ENCODE results near the gene SFT2D3. TPM values are rescaled to one million over a fixed set of nuclear protein-coding genes. Genes with fewer than 3 reads are reported as not detected.

Gene SFT2D3
- total RNA-seq, 1 experiment from 2014 or later, result 12.2 TPM

DNA sequence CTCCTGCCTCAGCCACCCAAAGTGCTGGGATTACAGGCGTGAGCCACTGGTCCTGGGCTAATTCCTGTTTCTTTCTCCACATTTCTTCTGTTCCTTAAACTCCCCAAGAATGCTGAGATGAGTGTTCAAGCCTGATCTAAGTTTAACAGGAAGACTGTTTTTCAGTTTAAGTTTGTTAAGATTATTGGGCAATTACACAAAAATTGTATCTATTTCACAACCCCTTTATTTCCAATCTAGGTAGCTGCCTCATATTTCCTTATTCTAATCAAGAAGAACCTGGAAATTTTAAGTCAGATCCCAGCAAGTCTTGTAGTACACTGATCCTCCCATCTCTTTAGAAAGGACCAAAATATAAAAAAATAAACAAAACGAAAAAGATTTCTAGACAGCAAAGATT, 11.7 kb downstream of the SFT2D3 start:
- TF ChIP-seq, protein P1, sequence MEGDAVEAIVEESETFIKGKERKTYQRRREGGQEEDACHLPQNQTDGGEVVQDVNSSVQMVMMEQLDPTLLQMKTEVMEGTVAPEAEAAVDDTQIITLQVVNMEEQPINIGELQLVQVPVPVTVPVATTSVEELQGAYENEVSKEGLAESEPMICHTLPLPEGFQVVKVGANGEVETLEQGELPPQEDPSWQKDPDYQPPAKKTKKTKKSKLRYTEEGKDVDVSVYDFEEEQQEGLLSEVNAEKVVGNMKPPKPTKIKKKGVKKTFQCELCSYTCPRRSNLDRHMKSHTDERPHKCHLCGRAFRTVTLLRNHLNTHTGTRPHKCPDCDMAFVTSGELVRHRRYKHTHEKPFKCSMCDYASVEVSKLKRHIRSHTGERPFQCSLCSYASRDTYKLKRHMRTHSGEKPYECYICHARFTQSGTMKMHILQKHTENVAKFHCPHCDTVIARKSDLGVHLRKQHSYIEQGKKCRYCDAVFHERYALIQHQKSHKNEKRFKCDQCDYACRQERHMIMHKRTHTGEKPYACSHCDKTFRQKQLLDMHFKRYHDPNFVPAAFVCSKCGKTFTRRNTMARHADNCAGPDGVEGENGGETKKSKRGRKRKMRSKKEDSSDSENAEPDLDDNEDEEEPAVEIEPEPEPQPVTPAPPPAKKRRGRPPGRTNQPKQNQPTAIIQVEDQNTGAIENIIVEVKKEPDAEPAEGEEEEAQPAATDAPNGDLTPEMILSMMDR (IDR thresholded peaks at IDR 0.05; ENCODE audit: insufficient read depth in 1 of 2, low read depth in 1 of 2, low read length in 1 of 2, severe bottlenecking in 1 of 2, unreplicated experiment in 1 of 2), result no peak
- Mint-ChIP-seq H3K4me3 (ENCODE audit: unreplicated experiment) (no peak overlapping the region), H3K9me3 (ENCODE audit: unreplicated experiment) (no peaks in the 10 kb centered on the region), H3K27me3 (ENCODE audit: insufficient read depth, unreplicated experiment) (no peaks in the 10 kb centered on the region), H3K4me1 (ENCODE audit: low read depth, unreplicated experiment) (no peaks in the 10 kb centered on the region), H3K36me3 (ENCODE audit: insufficient read depth, unreplicated experiment) (peaks cover 60% of the 10 kb centered on the region), H3K27ac (ENCODE audit: unreplicated experiment) (no peak overlapping the region)
- H3K4me1 ChIP-seq, result no peaks in the 10 kb centered on the region
- no peak for DNase-seq
- POLR2A ChIA-PET, result no interaction called here
- H3K9me3 ChIP-seq, result no peaks in the 10 kb centered on the region
- CTCF ChIA-PET, result no interaction called here
- H3K4me3 ChIP-seq (ENCODE audit: low read depth, low read length), result no peak overlapping the region
- BruUV-seq (replicated peaks), result no TSS peak
- no peaks in the 10 kb centered on the region for H3K27me3 ChIP-seq (replicated peaks; ENCODE audit: control insufficient read depth, insufficient read depth, low read length)
- intact Hi-C loops (cut with micrococcal nuclease; ENCODE audit: unreplicated experiment), result no loop called here
- H3K36me3 ChIP-seq (ENCODE audit: control insufficient read depth, insufficient read depth, low read length), result peaks cover 10% of the 10 kb centered on the region

DNA sequence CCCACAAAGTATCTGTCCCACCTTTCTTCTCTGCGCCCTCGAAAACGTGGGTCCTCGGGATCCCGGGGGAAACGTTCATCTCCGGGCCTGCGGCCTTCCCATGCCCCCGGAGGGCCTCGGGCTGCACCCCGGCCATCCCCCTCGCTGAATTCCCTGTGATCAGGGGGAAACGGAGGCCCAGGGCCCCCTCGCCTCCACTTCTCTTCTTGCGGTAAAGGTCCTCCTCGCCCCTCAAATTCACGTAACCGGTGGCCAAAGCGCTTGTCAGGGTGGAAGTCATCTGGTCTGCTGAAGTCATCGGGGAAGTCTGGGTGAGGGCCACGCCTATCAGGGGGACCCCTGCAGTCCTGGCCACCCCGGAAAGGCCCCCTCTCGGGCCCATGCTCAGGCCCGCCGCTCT, 12.3 kb downstream of the SFT2D3 start:
- POLR2A ChIA-PET, result no interaction called here
- no peak overlapping the region for H3K4me3 ChIP-seq (ENCODE audit: low read depth, low read length)
- H3K9me3 Mint-ChIP-seq (ENCODE audit: unreplicated experiment), result no peaks in the 10 kb centered on the region
- intact Hi-C loops (cut with micrococcal nuclease; ENCODE audit: unreplicated experiment), result no loop called here
- no peaks in the 10 kb centered on the region for H3K4me1 ChIP-seq
- no peak overlapping the region for H3K4me3 Mint-ChIP-seq (ENCODE audit: unreplicated experiment)
- no peak overlapping the region for H3K27ac Mint-ChIP-seq (ENCODE audit: unreplicated experiment)
- peaks cover 62% of the 10 kb centered on the region for H3K36me3 Mint-ChIP-seq (ENCODE audit: insufficient read depth, unreplicated experiment)
- H3K9me3 ChIP-seq, result no peaks in the 10 kb centered on the region
- H3K4me1 Mint-ChIP-seq (ENCODE audit: low read depth, unreplicated experiment), result no peaks in the 10 kb centered on the region
- TF ChIP-seq, protein P1 (IDR thresholded peaks at IDR 0.05; ENCODE audit: insufficient read depth in 1 of 2, low read depth in 1 of 2, low read length in 1 of 2, severe bottlenecking in 1 of 2, unreplicated experiment in 1 of 2), result no peak
- H3K36me3 ChIP-seq (ENCODE audit: control insufficient read depth, insufficient read depth, low read length), result peaks cover 6% of the 10 kb centered on the region
- no peak for DNase-seq
- no peaks in the 10 kb centered on the region for H3K27me3 Mint-ChIP-seq (ENCODE audit: insufficient read depth, unreplicated experiment)
- CTCF ChIA-PET, result no interaction called here
- no peaks in the 10 kb centered on the region for H3K27me3 ChIP-seq (replicated peaks; ENCODE audit: control insufficient read depth, insufficient read depth, low read length)
- BruUV-seq (replicated peaks), result no TSS peak

DNA sequence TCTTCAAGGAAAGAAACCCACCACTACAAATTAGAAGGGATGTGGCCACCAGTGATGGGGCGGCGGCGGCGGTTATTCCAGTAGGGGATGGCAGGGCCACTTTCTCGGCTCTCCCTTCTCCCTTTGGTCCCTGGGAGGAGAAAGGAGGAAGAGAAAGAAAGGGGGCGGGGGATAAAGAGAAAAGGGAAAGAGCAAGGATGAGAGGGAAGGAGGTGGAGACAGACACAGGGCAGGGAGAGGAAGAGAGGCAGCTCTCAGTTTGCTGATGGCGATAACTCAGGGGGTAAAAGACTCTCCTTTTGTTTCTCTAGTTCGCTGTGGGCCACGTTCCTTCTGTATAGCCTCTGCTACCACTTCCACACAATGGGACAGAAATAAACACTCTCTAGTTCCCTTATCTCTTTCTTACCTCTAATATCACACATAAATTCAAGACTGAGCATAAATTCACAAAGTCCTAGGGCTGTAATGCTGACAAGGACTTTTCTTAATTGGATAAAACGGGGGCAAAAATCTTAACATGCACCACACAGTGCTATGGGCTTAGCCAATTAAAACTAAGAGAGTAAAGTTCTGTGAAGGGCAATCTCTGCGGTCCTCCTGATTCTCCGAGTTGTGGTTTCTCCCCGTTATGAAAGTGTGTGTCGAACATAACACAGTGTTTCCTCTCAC, 14.6 kb downstream of the SFT2D3 start:
- BruUV-seq (replicated peaks), result no TSS peak
- no peaks in the 10 kb centered on the region for H3K27me3 Mint-ChIP-seq (ENCODE audit: insufficient read depth, unreplicated experiment)
- H3K27ac Mint-ChIP-seq (ENCODE audit: unreplicated experiment), result no peak overlapping the region

More for the DNA sequence above, 14.6 kb downstream of the SFT2D3 start:
- Histone ChIP-seq H3K36me3 (ENCODE audit: control insufficient read depth, insufficient read depth, low read length) (peaks cover 5% of the 10 kb centered on the region), H3K4me3 (ENCODE audit: low read depth, low read length) (no peak overlapping the region), H3K27me3 (replicated peaks; ENCODE audit: control insufficient read depth, insufficient read depth, low read length) (no peaks in the 10 kb centered on the region), H3K9me3 (no peaks in the 10 kb centered on the region), H3K4me1 (no peaks in the 10 kb centered on the region)
- TF ChIP-seq, protein P1 (IDR thresholded peaks at IDR 0.05; ENCODE audit: insufficient read depth in 1 of 2, low read depth in 1 of 2, low read length in 1 of 2, severe bottlenecking in 1 of 2, unreplicated experiment in 1 of 2), result no peak
- H3K9me3 Mint-ChIP-seq (ENCODE audit: unreplicated experiment), result no peaks in the 10 kb centered on the region
- peaks cover 57% of the 10 kb centered on the region for H3K36me3 Mint-ChIP-seq (ENCODE audit: insufficient read depth, unreplicated experiment)
- intact Hi-C loops (cut with micrococcal nuclease; ENCODE audit: unreplicated experiment), result no loop called here
- H3K4me1 Mint-ChIP-seq (ENCODE audit: low read depth, unreplicated experiment), result no peaks in the 10 kb centered on the region
- no peak for DNase-seq
- no peak overlapping the region for H3K4me3 Mint-ChIP-seq (ENCODE audit: unreplicated experiment)
- ChIA-PET POLR2A (no interaction called here), CTCF (no interaction called here)

Data from Caco-2 (cell line).